HCT116 (cell line): Measurements from ENCODE around the gene HOXB1.

Experiments
- EGR1 ChIP-seq: IDR thresholded peaks from 2 replicates; pipeline ENCODE4 v1.6.1; 2012; ENCODE audit warnings: low read depth
- EZH2 ChIP-seq: fragments of 200-600 bp; sonication (generic); IDR thresholded peaks from 2 replicates; pipeline ENCODE4 v1.6.1; 2017; ENCODE audit warnings: antibody characterized with exemption, mixed run types
- EZH2phosphoT487 ChIP-seq: fragments of 200-600 bp; IDR thresholded peaks from 2 replicates; pipeline ENCODE4 v1.6.1; 2018; ENCODE audit warnings: antibody characterized with exemption, borderline replicate concordance
- JUND ChIP-seq: IDR thresholded peaks from 2 replicates; pipeline ENCODE4 v1.6.1; 2012
- POLR2A ChIP-seq: IDR thresholded peaks from 2 replicates; pipeline ENCODE4 v1.7.0; 2011; ENCODE audit warnings: borderline replicate concordance; ENCODE audit not compliant: insufficient read depth, insufficient read length; ENCODE audit errors: extremely low read depth
- RAD21 ChIP-seq: IDR thresholded peaks from 2 replicates; pipeline ENCODE4 v1.6.1; 2012; ENCODE audit warnings: low read depth, mild to moderate bottlenecking
- SP1 ChIP-seq: IDR thresholded peaks from 2 replicates; pipeline ENCODE4 v1.6.1; 2012; ENCODE audit warnings: low read depth
- ZNF274 ChIP-seq: fragments of 200-500 bp; sonication (Bioruptor generic); IDR thresholded peaks from 2 replicates; pipeline ENCODE4 v1.6.1; 2014; ENCODE audit warnings: mild to moderate bottlenecking, low read depth, low read length, inconsistent platforms
- TF ChIP-seq, protein P1 (sequence below), 3 experiments: fragments of 200-600 bp in 1 of 3; sonication (generic) in 1 of 3; IDR thresholded peaks in 2 of 3; conservative IDR thresholded peaks in 1 of 3; 2 replicates each; pipeline ENCODE4 v1.5.1; 2012 to 2017; ENCODE audit warnings: low read depth in 2 of 3, low read length in 2 of 3, antibody characterized with exemption in 1 of 3, borderline replicate concordance in 1 of 3, control low read depth in 1 of 3, mild to moderate bottlenecking in 1 of 3, mixed read lengths in 1 of 3, mixed run types in 1 of 3, moderate library complexity in 1 of 3; ENCODE audit not compliant: insufficient read depth in 1 of 3

DNA sequence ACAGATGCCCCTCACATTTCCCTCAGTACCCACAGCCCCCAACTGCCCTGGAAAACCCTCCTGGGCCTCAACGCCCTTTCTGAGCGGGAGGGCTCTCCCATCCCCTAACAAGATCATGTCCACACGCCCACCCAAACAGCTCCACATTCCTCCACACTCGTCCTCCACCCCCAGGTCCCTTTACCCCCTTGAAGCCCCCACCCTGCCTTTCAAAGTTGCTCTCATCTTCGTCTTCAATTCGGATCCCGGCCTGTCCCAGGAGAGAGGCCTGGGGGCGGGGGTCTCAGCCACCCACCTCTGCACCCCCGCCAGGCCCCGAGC lies 33.0 kb upstream of the HOXB1 start:
- no peak for TF ChIP-seq EZH2
- TF ChIP-seq, protein P1, sequence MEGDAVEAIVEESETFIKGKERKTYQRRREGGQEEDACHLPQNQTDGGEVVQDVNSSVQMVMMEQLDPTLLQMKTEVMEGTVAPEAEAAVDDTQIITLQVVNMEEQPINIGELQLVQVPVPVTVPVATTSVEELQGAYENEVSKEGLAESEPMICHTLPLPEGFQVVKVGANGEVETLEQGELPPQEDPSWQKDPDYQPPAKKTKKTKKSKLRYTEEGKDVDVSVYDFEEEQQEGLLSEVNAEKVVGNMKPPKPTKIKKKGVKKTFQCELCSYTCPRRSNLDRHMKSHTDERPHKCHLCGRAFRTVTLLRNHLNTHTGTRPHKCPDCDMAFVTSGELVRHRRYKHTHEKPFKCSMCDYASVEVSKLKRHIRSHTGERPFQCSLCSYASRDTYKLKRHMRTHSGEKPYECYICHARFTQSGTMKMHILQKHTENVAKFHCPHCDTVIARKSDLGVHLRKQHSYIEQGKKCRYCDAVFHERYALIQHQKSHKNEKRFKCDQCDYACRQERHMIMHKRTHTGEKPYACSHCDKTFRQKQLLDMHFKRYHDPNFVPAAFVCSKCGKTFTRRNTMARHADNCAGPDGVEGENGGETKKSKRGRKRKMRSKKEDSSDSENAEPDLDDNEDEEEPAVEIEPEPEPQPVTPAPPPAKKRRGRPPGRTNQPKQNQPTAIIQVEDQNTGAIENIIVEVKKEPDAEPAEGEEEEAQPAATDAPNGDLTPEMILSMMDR (IDR thresholded peaks at IDR 0.05 in 2 of 3, conservative IDR thresholded peaks at IDR 0.05 in 1 of 3; ENCODE audit: borderline replicate concordance in 1 of 3, insufficient read depth in 1 of 3, low read depth in 2 of 3, low read length in 2 of 3), result no peak
- TF ChIP-seq ZNF274, result no peak
- TF ChIP-seq SP1, result no peak
- no peak for TF ChIP-seq RAD21
- TF ChIP-seq EZH2phosphoT487, result no peak
- TF ChIP-seq POLR2A, result no peak
- no peak for TF ChIP-seq EGR1
- no peak for TF ChIP-seq JUND
